ENCODE data around the gene PLEKHH1. TPM values are rescaled to one million over a fixed set of nuclear protein-coding genes. Genes with fewer than 3 reads are reported as not detected.

The PLEKHH1 gene
- total RNA-seq, 1 experiment from 2014 or later, result 27.6 TPM

DNA sequence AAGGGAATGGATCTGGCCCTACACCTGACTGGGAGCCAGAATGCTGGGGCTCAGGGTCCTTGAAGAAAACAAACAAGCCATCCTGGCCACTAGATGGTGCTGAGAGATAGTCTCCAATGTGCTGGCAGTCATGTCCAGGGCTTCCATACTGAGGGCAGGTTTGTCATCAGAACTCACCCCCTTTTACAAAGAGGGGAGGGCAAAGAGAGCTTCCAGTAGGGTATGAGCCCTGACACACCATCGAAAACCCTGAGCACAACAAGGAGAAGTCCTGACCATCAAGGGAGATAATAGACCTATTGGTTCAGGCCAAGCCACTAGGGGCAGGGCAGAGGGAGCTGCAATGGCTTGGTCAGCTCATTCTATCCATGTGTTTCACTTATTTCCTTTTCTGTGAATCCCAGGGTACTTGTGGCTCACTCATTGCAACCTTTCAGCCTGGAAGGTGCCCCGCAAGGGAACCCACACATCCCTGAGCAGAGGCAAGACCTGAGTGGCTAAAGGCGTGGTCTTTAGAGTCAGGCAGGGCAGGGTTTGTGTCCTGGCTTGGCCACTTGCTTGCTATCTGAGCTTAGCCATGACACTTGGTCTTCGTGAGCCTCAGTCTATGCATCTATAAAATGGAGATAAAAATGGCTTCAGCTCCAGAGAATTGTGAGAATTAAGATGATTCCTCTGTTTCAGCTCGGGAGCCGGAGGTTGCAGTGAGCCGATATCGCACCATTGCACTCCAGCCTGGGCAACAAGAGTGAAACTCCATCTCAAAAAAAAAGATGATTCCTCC, 6.2 kb upstream of the PLEKHH1 start:
- Histone ChIP-seq H3K36me3 (ENCODE audit: control insufficient read depth in 1 of 2, insufficient read depth in 2 of 2, low read length in 2 of 2) (no peaks in the 10 kb centered on the region), H2AFZ (ENCODE audit: low read depth, low read length, poor library complexity, severe bottlenecking) (peak overlapping the region; percentile 44), H3K79me2 (ENCODE audit: insufficient read depth, low read length) (no peaks in the 10 kb centered on the region), H3K27me3 (ENCODE audit: insufficient read depth, low read length) (peaks cover 22% of the 10 kb centered on the region; the same call in 1 of the 2 replicates), H4K20me1 (ENCODE audit: insufficient read depth) (no peaks in the 10 kb centered on the region), H3K4me2 (ENCODE audit: low read length) (0 out of 2 replicates have a peak overlapping the region, but pooled peaks have one; percentile 17), H3K4me1 (ENCODE audit: control insufficient read depth in 1 of 2, insufficient read depth in 2 of 2, low read length in 2 of 2) (peaks cover 0 to 11% of the 10 kb centered on the region in 2 experiments; a peak in 2 of 4 replicates), H3K9me3 (ENCODE audit: control insufficient read depth in 1 of 2, insufficient read depth in 1 of 2, low read depth in 1 of 2, low read length in 2 of 2) (no peaks in the 10 kb centered on the region), H3K9ac (ENCODE audit: low read length) (no peak overlapping the region), H3K27ac (ENCODE audit: low read depth, low read length) (no peak overlapping the region), H3K9me2 (ENCODE audit: insufficient read depth) (no peaks in the 10 kb centered on the region), H3K4me3 (replicated peaks in 1 of 2; ENCODE audit: low read depth in 1 of 2, low read length in 2 of 2) (no peak overlapping the region)
- peak; percentile 93 for ATAC-seq
- DNase-seq (ENCODE audit: low read depth, low spot score), result peak; percentile 59
- BruUV-seq (replicated peaks), result no TSS peak
- RAD21 ChIA-PET (ENCODE audit: low non-redundant PET in 1 of 2, low total read pairs in 2 of 2, uncharacterized antibody in 2 of 2, unreplicated experiment in 2 of 2), result interaction anchor here (0.6 to 1.4 kb wide), 8 partner anchors 44 to 276 kb away, joined by 3 to 15 read pairs (median 4); no protein-coding TSS in a partner anchor
- intact Hi-C loops (cut with micrococcal nuclease), result loop anchor here (1.0 to 2.0 kb wide), 3 partner anchors 44 to 178 kb away; no protein-coding TSS in a partner anchor
- POLR2A ChIA-PET, result interaction anchor here (1.0 kb wide), 1 partner anchor 45 kb away, joined by 4 read pairs; no protein-coding TSS in a partner anchor
- TF ChIP-seq, protein P1, sequence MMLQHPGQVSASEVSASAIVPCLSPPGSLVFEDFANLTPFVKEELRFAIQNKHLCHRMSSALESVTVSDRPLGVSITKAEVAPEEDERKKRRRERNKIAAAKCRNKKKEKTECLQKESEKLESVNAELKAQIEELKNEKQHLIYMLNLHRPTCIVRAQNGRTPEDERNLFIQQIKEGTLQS (IDR thresholded peaks at IDR 0.05), result no peak
- no peak for TF ChIP-seq SIN3A (IDR thresholded peaks at IDR 0.05; ENCODE audit: low read depth)
- peak; percentile 84 for TF ChIP-seq RAD21 (IDR thresholded peaks at IDR 0.05; ENCODE audit: low read depth)
- TF ChIP-seq, protein P2, sequence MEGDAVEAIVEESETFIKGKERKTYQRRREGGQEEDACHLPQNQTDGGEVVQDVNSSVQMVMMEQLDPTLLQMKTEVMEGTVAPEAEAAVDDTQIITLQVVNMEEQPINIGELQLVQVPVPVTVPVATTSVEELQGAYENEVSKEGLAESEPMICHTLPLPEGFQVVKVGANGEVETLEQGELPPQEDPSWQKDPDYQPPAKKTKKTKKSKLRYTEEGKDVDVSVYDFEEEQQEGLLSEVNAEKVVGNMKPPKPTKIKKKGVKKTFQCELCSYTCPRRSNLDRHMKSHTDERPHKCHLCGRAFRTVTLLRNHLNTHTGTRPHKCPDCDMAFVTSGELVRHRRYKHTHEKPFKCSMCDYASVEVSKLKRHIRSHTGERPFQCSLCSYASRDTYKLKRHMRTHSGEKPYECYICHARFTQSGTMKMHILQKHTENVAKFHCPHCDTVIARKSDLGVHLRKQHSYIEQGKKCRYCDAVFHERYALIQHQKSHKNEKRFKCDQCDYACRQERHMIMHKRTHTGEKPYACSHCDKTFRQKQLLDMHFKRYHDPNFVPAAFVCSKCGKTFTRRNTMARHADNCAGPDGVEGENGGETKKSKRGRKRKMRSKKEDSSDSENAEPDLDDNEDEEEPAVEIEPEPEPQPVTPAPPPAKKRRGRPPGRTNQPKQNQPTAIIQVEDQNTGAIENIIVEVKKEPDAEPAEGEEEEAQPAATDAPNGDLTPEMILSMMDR (IDR thresholded peaks at IDR 0.05 in 2 of 3, conservative IDR thresholded peaks at IDR 0.05 in 1 of 3; ENCODE audit: borderline replicate concordance in 1 of 3, insufficient read depth in 1 of 3, low read depth in 2 of 3, low read length in 2 of 3), result peak; percentile 81 to 98 (median 98)
- peak; percentile 25 for TF ChIP-seq YY1 (IDR thresholded peaks at IDR 0.05; ENCODE audit: extremely low read depth, insufficient replicate concordance, low read depth, low read length)
- CTCF ChIA-PET, result interaction anchor here (0.5 to 2.6 kb wide), 43 partner anchors 9 to 405 kb away, joined by 3 to 52 read pairs (median 4); partner anchors contain the start of genes ARG2, ATP6V1D, PIGH and RDH12
